ENCODE data around the gene SYNC.

The SYNC gene

DNA sequence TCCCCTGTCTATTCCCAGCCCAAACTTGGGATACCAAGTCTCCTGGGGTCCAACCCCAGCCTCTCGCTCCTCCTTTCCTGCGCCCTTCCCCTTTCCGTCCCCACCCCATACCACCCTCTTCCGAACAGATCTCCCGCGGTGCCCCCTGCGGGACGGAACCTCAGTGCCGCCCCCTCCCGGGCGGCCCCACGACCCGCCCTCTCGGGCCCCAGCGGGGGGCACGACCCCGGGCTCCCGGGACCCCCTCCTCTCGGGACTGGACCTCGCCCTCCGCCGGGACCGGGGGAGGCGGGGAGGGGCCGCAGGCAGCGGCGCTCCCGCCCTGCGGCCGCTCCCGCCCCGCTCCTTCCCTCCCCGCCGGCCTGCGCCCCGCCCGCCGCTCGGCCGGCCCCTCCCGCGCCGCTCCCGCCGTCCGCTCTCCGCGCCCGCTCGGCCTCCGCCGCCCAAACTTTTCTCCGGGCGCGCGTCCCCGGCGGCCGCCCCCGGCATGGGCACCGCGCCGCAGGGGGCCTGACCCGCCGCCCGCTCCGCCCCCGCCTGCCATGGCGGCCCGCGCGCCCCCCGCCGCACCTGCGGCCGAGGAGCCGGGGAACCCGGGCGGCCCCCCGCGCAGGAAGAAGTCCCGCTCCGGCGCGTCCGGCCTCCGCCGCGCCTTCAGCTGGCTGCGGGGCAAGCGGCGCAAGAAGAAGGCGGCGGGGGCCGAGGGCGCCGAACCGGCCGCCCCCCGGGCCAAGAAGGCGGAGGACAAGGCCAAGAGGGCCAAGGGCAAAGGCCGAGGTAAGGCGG lies 39.0 kb upstream of the SYNC start:
- H3K9me3 ChIP-seq (ENCODE audit: control insufficient read depth, low read length), result no peaks in the 10 kb centered on the region
- H3K4me1 ChIP-seq (ENCODE audit: control insufficient read depth, insufficient read depth, low read length), result peaks cover 31% of the 10 kb centered on the region
- WGBS, 2 experiments, result 1% methylated on average over 103 of the region's 103 CpGs
- no peak overlapping the region for H3K27ac ChIP-seq (ENCODE audit: insufficient read depth, low read depth, low read length, poor library complexity, severe bottlenecking)
- H3K36me3 ChIP-seq (ENCODE audit: control insufficient read depth, insufficient read depth, low read length), result no peaks in the 10 kb centered on the region
- H3K4me3 ChIP-seq (ENCODE audit: insufficient read depth, low read depth, low read length), result peak overlapping the region; percentile 45
- H3K27me3 ChIP-seq (ENCODE audit: control insufficient read depth, insufficient read depth, low read length, poor library complexity, severe bottlenecking), result peaks cover 21% of the 10 kb centered on the region

DNA sequence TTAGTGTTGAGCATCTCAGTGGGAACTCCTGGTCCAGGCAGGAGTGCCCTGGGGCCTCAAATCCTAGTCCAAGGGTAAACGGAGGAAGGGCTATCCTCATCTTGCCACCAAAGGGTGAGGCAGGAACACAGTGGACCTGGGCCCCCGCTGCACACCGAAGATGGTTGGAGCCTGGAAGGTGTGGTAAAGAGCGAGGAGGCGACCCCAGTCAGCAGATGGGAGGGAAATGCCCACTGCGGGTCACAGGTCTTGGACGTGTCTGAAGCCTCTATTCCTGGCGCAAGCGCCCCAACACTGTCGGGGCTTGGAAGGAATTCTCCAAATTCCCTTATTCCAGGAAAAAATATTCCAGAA lies 38.5 kb upstream of the SYNC start:
- H3K9me3 ChIP-seq (ENCODE audit: control insufficient read depth, low read length), result no peaks in the 10 kb centered on the region
- H3K27ac ChIP-seq (ENCODE audit: insufficient read depth, low read depth, low read length, poor library complexity, severe bottlenecking), result no peak overlapping the region
- peaks cover 34% of the 10 kb centered on the region for H3K4me1 ChIP-seq (ENCODE audit: control insufficient read depth, insufficient read depth, low read length)
- H3K27me3 ChIP-seq (ENCODE audit: control insufficient read depth, insufficient read depth, low read length, poor library complexity, severe bottlenecking), result peaks cover 21% of the 10 kb centered on the region
- peak overlapping the region; percentile 45 for H3K4me3 ChIP-seq (ENCODE audit: insufficient read depth, low read depth, low read length)
- no peaks in the 10 kb centered on the region for H3K36me3 ChIP-seq (ENCODE audit: control insufficient read depth, insufficient read depth, low read length)
- WGBS, 2 experiments, result 59 to 60% methylated on average over 10 of the region's 10 CpGs

DNA sequence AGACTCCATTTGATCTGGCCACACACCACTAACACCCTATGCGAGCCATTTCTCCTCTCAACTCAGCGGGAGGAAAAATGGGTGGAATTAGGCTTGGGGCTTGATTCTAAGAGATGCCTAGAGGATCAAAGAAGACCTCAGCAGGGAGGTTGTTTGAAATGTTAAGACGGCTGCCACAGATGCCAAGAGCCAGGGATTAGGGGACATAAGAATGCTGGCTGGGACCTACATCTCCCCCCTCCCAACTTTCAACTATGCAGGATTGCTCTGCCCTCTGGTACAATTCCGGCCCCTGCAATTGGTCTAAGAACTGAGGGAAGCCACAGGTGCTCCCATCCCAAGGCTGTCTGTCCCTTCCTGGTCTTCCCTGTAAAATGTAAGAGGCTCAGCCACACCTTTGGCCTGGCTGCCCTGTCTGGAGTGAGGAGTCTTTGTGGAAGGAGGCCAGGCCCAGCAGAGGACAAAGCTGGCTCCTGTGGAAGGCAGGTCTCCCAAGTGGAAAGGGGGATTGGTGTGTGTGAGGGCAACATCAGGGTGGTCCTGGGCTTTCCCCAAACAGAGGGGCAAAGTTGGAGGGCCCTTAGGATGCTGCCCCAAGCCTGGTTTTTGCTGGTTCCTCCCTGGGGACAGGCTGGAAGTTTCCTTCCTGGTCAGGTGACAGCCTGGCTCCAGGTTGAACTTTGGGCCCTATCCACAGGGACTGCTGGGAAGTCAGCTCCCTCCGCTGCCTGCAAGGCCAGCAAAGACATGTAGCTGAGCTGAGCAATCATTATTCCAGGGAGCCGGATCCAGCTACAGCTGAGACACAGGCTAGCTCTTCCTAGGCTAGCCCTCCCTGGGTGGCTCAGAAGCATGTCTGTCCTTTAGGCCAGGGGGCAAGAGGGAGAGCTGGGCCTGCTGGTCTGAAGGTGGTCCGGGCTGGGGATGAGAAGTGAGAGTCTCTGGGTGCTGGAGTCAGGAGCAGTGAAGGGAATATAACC lies 34.5 kb upstream of the SYNC start:
- no peaks in the 10 kb centered on the region for H3K9me3 ChIP-seq (ENCODE audit: control insufficient read depth, low read length)
- WGBS, 2 experiments, result 28 to 34% methylated on average over 6 to 7 of the region's 7 CpGs
- H3K4me1 ChIP-seq (ENCODE audit: control insufficient read depth, insufficient read depth, low read length), result peaks cover 27% of the 10 kb centered on the region
- H3K36me3 ChIP-seq (ENCODE audit: control insufficient read depth, insufficient read depth, low read length), result no peaks in the 10 kb centered on the region
- H3K4me3 ChIP-seq (ENCODE audit: insufficient read depth, low read depth, low read length), result no peak overlapping the region
- H3K27ac ChIP-seq (ENCODE audit: insufficient read depth, low read depth, low read length, poor library complexity, severe bottlenecking), result peak overlapping the region; percentile 75
- peaks cover 17% of the 10 kb centered on the region for H3K27me3 ChIP-seq (ENCODE audit: control insufficient read depth, insufficient read depth, low read length, poor library complexity, severe bottlenecking)

GRCh38 chr1:32733582-32734321 lies 31.2 kb upstream of the SYNC start:
- Histone ChIP-seq H3K27ac (ENCODE audit: insufficient read depth, low read depth, low read length, poor library complexity, severe bottlenecking) (peak overlapping the region; percentile 63), H3K4me3 (ENCODE audit: insufficient read depth, low read depth, low read length) (no peak overlapping the region), H3K36me3 (ENCODE audit: control insufficient read depth, insufficient read depth, low read length) (no peaks in the 10 kb centered on the region), H3K27me3 (ENCODE audit: control insufficient read depth, insufficient read depth, low read length, poor library complexity, severe bottlenecking) (no peaks in the 10 kb centered on the region), H3K9me3 (ENCODE audit: control insufficient read depth, low read length) (no peaks in the 10 kb centered on the region), H3K4me1 (ENCODE audit: control insufficient read depth, insufficient read depth, low read length) (peaks cover 27% of the 10 kb centered on the region)
- 63 to 72% methylated on average over 9 of the region's 9 CpGs for WGBS, 2 experiments

- Histone ChIP-seq H3K9me3 (ENCODE audit: control insufficient read depth, low read length) (no peaks in the 10 kb centered on the region), H3K4me3 (ENCODE audit: insufficient read depth, low read depth, low read length) (no peak overlapping the region), H3K27ac (ENCODE audit: insufficient read depth, low read depth, low read length, poor library complexity, severe bottlenecking) (no peak overlapping the region), H3K4me1 (ENCODE audit: control insufficient read depth, insufficient read depth, low read length) (peaks cover 22% of the 10 kb centered on the region), H3K36me3 (ENCODE audit: control insufficient read depth, insufficient read depth, low read length) (no peaks in the 10 kb centered on the region), H3K27me3 (ENCODE audit: control insufficient read depth, insufficient read depth, low read length, poor library complexity, severe bottlenecking) (no peaks in the 10 kb centered on the region)
- WGBS, 2 experiments, result 84 to 89% methylated on average over 14 of the region's 14 CpGs
These were observed 26.9 kb upstream of the SYNC start for GRCh38 chr1:32729254-32730046.

GRCh38 chr1:32728413-32729077 lies 26.0 kb upstream of the SYNC start:
- Histone ChIP-seq H3K9me3 (ENCODE audit: control insufficient read depth, low read length) (no peaks in the 10 kb centered on the region), H3K4me1 (ENCODE audit: control insufficient read depth, insufficient read depth, low read length) (peaks cover 18% of the 10 kb centered on the region), H3K27ac (ENCODE audit: insufficient read depth, low read depth, low read length, poor library complexity, severe bottlenecking) (no peak overlapping the region), H3K36me3 (ENCODE audit: control insufficient read depth, insufficient read depth, low read length) (no peaks in the 10 kb centered on the region), H3K4me3 (ENCODE audit: insufficient read depth, low read depth, low read length) (no peak overlapping the region), H3K27me3 (ENCODE audit: control insufficient read depth, insufficient read depth, low read length, poor library complexity, severe bottlenecking) (no peaks in the 10 kb centered on the region)
- 91 to 95% methylated on average over 6 to 7 of the region's 7 CpGs for WGBS, 2 experiments

DNA sequence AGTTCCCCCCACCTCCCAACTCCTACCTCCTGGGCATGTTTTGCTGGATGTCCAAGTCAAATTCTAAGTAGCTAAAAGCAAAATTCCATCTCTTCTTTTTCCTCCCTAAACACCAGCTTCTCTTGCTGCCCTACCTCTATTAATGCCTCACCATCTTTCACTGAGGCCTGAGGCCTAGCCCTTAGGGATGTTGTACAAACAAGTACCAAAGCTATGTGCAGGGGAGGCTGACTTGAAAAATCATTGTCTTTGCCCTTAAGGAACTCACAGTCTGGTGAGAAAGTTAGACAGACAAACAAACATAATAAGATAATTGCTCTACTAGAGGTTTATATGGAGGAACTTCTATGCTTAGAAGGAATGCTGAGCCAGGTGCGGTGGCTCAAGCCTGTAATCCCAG lies 25.3 kb upstream of the SYNC start:
- no peaks in the 10 kb centered on the region for H3K27me3 ChIP-seq (ENCODE audit: control insufficient read depth, insufficient read depth, low read length, poor library complexity, severe bottlenecking)
- no peak overlapping the region for H3K4me3 ChIP-seq (ENCODE audit: insufficient read depth, low read depth, low read length)
- H3K9me3 ChIP-seq (ENCODE audit: control insufficient read depth, low read length), result no peaks in the 10 kb centered on the region
- peaks cover 14% of the 10 kb centered on the region for H3K4me1 ChIP-seq (ENCODE audit: control insufficient read depth, insufficient read depth, low read length)
- H3K36me3 ChIP-seq (ENCODE audit: control insufficient read depth, insufficient read depth, low read length), result no peaks in the 10 kb centered on the region
- 94 to 96% methylated on average over 1 of the region's 1 CpG for WGBS, 2 experiments
- H3K27ac ChIP-seq (ENCODE audit: insufficient read depth, low read depth, low read length, poor library complexity, severe bottlenecking), result no peak overlapping the region

GRCh38 chr1:32725615-32725982 lies 23.0 kb upstream of the SYNC start:
- Histone ChIP-seq H3K4me1 (ENCODE audit: control insufficient read depth, insufficient read depth, low read length) (peaks cover 14% of the 10 kb centered on the region), H3K36me3 (ENCODE audit: control insufficient read depth, insufficient read depth, low read length) (no peaks in the 10 kb centered on the region), H3K4me3 (ENCODE audit: insufficient read depth, low read depth, low read length) (no peak overlapping the region), H3K27ac (ENCODE audit: insufficient read depth, low read depth, low read length, poor library complexity, severe bottlenecking) (no peak overlapping the region), H3K27me3 (ENCODE audit: control insufficient read depth, insufficient read depth, low read length, poor library complexity, severe bottlenecking) (no peaks in the 10 kb centered on the region), H3K9me3 (ENCODE audit: control insufficient read depth, low read length) (no peaks in the 10 kb centered on the region)
- WGBS, 2 experiments, result 90 to 95% methylated on average over 3 of the region's 3 CpGs

Measured in ectodermal cell (in vitro differentiated cells).